HG03159 (cell line): ENCODE measurements around the gene ZNF831.

ENCODE experiments used
- ATAC-seq: cut with Tn5 transposase; IDR thresholded peaks from one replicate; pipeline ENCODE4 v1.9.1; 2021; ENCODE audit warnings: mild to moderate bottlenecking, moderate library complexity; ENCODE audit not compliant: unreplicated experiment

ZNF831 gene

GRCh38 chr20:59157064-59157463 lies 6.6 kb upstream of the ZNF831 start:
- no peak for ATAC-seq

- ATAC-seq = no peak
Measured at GRCh38 chr20:59157531-59157930, 6.1 kb upstream of the ZNF831 start.

DNA sequence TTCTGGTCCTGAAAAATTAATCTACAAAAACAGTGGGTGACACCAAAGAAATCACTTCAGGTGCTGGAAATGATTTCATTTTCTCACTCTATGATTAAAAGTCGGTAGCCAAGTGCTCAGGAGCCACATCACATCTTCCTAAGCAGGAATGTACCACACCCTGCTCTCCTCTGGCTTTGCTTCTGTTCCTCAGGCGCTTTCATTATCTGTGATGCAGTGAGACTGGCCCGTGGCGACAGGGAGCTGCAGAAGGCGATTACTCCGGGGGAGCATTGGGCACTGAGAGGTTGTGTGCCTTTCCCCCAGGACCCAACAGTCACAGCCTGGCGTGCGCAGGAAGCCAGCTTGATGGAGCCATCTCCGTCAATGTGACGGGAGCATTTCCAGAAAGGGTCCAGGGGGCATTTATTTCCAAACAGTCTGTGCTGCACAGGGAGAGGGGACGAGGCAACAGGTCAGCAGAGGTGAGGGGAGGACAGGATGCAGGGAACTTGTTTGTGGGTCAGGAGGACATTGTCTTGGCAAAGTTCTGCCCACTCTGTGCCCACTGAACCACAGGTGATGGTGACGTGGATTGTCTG lies 5.6 kb upstream of the ZNF831 start:
- ATAC-seq = no peak

GRCh38 chr20:59158673-59159072 lies 4.9 kb upstream of the ZNF831 start:
- no peak for ATAC-seq

DNA sequence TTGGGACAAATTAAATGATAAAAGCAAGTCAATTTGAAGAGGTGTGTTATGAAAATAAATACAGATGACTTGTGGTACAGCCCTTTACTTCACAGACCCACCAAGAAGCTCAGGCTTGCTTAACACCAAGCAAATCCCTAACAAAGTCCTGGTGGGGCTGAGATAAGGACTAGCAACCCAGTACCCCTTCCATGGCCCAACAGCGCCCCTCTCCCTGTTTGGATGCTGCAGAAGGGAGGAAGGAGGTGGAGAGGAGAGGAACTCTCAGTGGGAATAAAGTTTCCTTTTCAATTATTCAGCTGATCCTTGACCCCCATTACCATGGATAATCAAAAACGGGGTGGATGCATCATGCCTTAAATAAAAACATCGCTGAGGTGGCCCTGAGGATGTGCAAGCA lies 4.5 kb upstream of the ZNF831 start:
- ATAC-seq = no peak

DNA sequence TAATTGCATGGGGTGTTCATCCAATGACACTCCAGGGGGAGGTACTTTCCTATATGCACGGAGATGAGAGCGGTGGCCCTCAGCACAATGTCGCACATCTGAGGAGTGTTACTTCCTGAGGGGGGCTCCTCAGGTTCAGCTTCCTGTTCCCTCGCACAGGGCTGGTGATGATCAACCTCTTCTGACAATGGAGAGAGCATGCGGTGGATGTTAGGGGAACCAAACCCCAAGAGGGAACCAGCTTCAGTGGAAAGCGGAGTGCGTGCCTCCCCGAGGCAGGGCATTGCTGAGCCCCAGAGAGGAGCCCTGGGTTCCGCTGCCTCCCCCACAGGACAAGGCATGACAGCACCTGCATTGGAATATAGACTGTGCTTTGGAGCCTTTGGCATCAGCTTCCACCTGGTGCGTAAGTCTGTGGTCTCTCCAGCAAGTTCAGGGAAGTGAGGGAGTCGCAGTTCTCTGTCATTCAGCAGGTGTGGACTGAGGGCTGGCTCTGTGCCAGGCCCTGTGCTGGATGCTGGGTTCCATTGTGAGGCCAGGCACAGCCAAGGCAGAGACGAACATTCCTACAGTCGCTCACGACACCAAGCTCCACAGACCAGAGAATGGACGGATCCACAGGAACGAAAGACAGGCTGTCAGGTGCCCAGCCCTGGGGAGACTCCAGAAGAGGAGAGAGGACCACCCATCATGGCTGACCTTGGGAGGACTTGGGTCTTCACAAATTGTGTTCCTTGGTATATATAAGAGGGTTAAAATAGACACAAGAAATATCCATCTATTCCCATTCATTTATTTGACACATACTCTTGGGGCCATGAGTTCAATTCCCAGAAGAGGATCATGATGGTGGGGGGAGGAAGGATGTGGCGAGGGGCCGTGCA lies 3.9 kb upstream of the ZNF831 start:
- ATAC-seq = no peak

DNA sequence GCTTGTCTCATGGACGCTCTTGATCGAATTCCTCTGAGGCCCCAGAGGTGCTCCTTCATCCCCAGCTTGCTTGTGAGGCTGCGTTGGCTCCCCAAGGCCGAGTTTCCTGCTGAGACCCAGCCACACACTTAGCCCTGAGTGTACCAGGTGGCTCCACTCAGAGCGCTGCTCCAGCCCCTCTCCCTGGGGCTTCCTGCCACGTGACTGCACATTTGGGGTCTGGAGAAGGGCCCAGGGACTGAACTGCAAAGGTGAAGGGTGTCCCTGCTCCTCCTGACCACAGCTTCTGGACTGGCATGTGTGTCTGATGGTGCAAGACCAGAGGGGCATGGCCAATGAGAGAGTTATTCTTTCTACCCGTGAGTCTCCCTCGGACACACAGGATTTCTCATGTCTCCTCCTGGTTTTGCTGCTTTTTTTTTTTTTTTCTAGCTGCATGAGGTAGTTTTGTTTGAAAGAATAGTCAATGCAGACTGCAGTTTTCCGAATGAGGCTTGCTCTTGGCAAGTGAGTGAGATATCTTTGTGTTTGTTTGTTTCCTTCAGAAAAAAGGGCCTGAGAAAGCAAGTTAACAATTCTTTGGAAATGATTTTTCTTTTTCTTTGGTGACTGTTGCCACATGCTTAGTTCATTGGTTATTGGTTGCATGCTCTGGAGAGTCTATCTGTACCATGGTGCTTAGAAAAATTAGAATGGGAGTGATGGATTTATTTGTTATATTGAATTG lies 3.1 kb upstream of the ZNF831 start:
- no peak for ATAC-seq

DNA sequence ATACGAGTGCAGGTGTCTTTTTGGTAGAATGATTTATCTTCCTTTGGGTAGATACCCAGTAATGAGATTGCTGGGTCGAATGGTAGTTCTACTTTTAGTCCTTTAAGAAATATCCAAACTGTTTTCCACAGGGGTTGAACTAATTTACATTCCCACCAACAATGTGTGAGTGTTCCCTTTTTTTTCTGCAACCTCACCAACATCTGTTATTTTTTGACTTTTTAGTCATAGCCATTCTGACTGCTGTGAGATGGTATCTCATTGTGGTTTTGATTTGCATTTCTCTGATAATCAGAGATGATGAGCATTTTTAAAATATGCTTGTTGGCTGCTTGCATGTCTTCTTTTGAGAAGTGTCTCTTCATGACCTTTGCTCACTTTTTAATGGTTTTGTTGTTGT lies 1.9 kb upstream of the ZNF831 start:
- ATAC-seq = no peak

GRCh38 chr20:59164686-59165391 lies 1.2 kb downstream of the ZNF831 start:
- no peak for ATAC-seq

DNA sequence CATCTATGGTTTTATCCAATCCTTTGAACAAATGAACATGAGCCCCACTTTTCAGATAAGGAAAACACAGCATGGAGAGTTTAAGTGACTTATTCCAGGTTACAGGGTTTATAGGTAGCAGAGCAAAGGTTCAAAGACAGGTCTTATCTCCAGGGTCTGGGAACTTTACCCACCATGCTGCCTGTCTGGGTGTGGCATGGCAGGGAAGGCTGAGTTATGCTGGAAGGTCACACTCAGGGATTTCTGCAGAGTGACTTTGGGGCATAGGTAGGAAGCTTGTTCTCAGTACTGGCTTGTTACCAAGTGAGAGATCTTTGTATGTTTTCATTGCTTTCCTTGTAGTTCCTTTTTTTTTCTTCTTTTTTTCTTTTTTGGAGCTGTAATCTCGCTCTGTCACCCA lies 1.8 kb downstream of the ZNF831 start:
- no peak for ATAC-seq

- no peak for ATAC-seq
Measured at GRCh38 chr20:59165891-59166709, 2.5 kb downstream of the ZNF831 start.

GRCh38 chr20:59170406-59171349 lies 7.1 kb downstream of the ZNF831 start:
- ATAC-seq = no peak

- ATAC-seq = no peak
Measured at GRCh38 chr20:59171986-59172385, 8.4 kb downstream of the ZNF831 start.

DNA sequence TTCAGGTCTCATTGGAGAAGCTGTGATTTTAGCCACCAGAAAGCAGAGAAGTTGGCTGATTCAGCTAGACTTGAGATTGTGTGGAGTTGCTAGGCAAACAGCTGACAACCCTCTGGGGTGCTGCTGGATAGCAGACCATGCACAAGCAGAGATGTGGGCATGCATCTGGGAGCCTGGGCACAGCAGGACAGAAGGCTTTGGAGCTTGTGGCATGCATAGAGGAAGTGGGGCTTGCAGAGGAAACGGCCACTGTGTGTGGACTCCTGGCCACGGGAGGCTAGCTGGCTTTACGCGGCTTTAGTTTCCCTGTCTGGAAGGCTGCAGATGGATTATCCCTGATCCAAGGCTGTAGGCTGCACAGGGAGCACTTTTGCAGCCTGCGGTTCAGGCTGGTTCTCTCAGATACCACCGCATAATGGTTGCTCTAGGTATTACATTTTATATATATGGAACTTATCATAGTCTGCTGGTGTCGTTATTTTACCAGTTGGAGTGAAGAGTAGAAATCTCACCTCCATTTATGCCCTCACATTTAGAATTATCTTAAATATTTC lies 10.4 kb downstream of the ZNF831 start:
- ATAC-seq = no peak

DNA sequence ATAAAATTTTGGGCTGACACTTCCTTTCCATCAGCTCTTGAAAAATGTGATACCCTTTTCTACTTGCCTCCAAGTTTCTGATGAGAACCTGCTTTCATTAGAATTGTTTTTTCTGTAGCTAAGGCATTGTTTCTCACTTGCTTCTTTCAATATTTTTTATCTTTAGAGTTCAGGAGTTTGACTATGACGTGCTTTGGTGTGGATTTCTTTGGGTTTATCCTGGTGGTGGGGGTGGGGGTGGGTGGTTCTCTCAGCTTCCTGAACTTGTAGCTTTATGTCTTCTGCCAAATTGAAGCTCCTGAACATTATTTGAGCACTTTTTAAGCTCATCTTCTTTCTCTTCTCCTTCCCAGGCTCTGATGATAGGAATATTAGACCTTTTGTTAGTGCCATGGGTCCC lies 11.4 kb downstream of the ZNF831 start:
- ATAC-seq = no peak

- no peak for ATAC-seq
Measured at GRCh38 chr20:59175861-59176260, 12.2 kb downstream of the ZNF831 start.

- ATAC-seq = no peak
Measured at GRCh38 chr20:59176812-59177211, 13.2 kb downstream of the ZNF831 start.

- ATAC-seq = no peak
Measured at GRCh38 chr20:59177266-59178250, 13.9 kb downstream of the ZNF831 start.
